ENCODE results near the gene HNRNPM. TPM values are rescaled to one million over a fixed set of nuclear protein-coding genes. Genes with fewer than 3 reads are reported as not detected.

HNRNPM gene
- total RNA-seq, 1 experiment from 2014 or later, result 468 TPM

GRCh38 chr19:8526345-8527091 is 81.7 kb downstream of the HNRNPM start:
- Histone ChIP-seq H3K4me1 (ENCODE audit: insufficient read depth, low read length) (peaks cover 3% of the 10 kb centered on the region; the same call in 1 of the 2 replicates), H3K79me1 (ENCODE audit: insufficient read depth, low read depth, low read length, poor library complexity, severe bottlenecking) (no peaks in the 10 kb centered on the region)

More at GRCh38 chr19:8526345-8527091, 81.7 kb downstream of the HNRNPM start:
- no peak overlapping the region for H3K4ac ChIP-seq (ENCODE audit: low read depth, low read length)
- H3K79me2 ChIP-seq (ENCODE audit: insufficient read depth, low read length), result no peaks in the 10 kb centered on the region
- H3T11ph ChIP-seq (ENCODE audit: low read length), result no peak overlapping the region
- no CpG with 5 or more reads among the region's 57 CpGs for WGBS (ENCODE audit: extremely low coverage, insufficient read length, low lambda C conversion rate)
- Mint-ChIP-seq H3K27ac (peak overlapping the region in 1 of 3 experiments; percentile 54; a peak in 1 of 7 replicates), H3K9me3 (no peaks in the 10 kb centered on the region; a peak in 2 of 5 replicates), H3K4me1 (peaks cover 10 to 22% of the 10 kb centered on the region in 2 experiments), H3K27me3 (ENCODE audit: low read depth) (peaks cover 3% of the 10 kb centered on the region), H3K36me3 (ENCODE audit: insufficient read depth in 1 of 3, low read depth in 3 of 3) (peaks cover 0 to 2% (median 0%) of the 10 kb centered on the region in 3 experiments; a peak in 3 of 7 replicates), H3K4me3 (no peak overlapping the region)
- no peaks in the 10 kb centered on the region for H3K27me3 ChIP-seq (ENCODE audit: insufficient read depth, low read length)
- no peak overlapping the region for H2BK12ac ChIP-seq (ENCODE audit: insufficient read length, low read depth, low read length)
- peak overlapping the region; percentile 41 for H3K4me2 ChIP-seq (ENCODE audit: insufficient read depth, insufficient read length, low read length)
- no peak overlapping the region for H2AFZ ChIP-seq (ENCODE audit: low read length)
- no peak overlapping the region for H3K23ac ChIP-seq (ENCODE audit: insufficient read length, low read depth, low read length)
- H3K14ac ChIP-seq (ENCODE audit: insufficient read depth, low read length), result 0 out of 2 replicates have a peak overlapping the region, but pooled peaks have one; percentile 21
- no peak overlapping the region for H3K56ac ChIP-seq (ENCODE audit: insufficient read length, low read depth, low read length)
- peak; percentile 94 for DNase-seq
- no peaks in the 10 kb centered on the region for H4K20me1 ChIP-seq (ENCODE audit: control insufficient read depth, insufficient read depth, insufficient read length)
- no peak overlapping the region for H3K18ac ChIP-seq (ENCODE audit: insufficient read length, low read depth, low read length)
- TF ChIP-seq CTCF (conservative IDR thresholded peaks at IDR 0.05), result no peak
- no peak overlapping the region for H2BK20ac ChIP-seq (ENCODE audit: low read depth, low read length, poor library complexity, severe bottlenecking)
- no peak overlapping the region for H2AK5ac ChIP-seq (ENCODE audit: insufficient read length, low read length)
- no peak overlapping the region for H2BK5ac ChIP-seq (ENCODE audit: insufficient read length, low read length)
- no peak overlapping the region for H4K8ac ChIP-seq (replicated peaks; ENCODE audit: insufficient read length, low read depth, low read length)
- H4K5ac ChIP-seq (ENCODE audit: insufficient read length, low read depth, low read length), result no peak overlapping the region
- no peak overlapping the region for H4K91ac ChIP-seq (ENCODE audit: insufficient read length, low read depth, low read length)
- no peak overlapping the region for H3K27ac ChIP-seq (ENCODE audit: insufficient read length, low read depth, low read length)
- no peak overlapping the region for H3K9ac ChIP-seq (ENCODE audit: extremely low read depth, insufficient read length, low read length)
- H3K23me2 ChIP-seq (ENCODE audit: insufficient read length, low read depth, low read length, poor library complexity, severe bottlenecking), result no peaks in the 10 kb centered on the region
- H3K9me3 ChIP-seq (ENCODE audit: control insufficient read depth, low read depth, low read length), result no peaks in the 10 kb centered on the region
- no peak overlapping the region for H2BK15ac ChIP-seq (ENCODE audit: low read depth, low read length)
- H2BK120ac ChIP-seq (ENCODE audit: low read depth, low read length, poor library complexity, severe bottlenecking), result no peak overlapping the region

All from H9 (cell line).